MM.1S (cell line): Measurements from ENCODE around the gene KAT7.

Experiments used
- CTCF ChIP-seq: fragments of 300-600 bp; sonication (generic); IDR thresholded peaks from 2 replicates; pipeline ENCODE4 v1.5.1; 2016; ENCODE audit warnings: antibody characterized with exemption, low read length, mixed read lengths
- EZH2 ChIP-seq: fragments of 300-600 bp; sonication (generic); optimal IDR thresholded peaks from 2 replicates; pipeline ENCODE3; 2017; ENCODE audit warnings: low read depth, mild to moderate bottlenecking, antibody characterized with exemption, low read length, mixed read lengths
- EZH2phosphoT487 ChIP-seq: fragments of 300-600 bp; sonication (generic); IDR thresholded peaks from 2 replicates; pipeline ENCODE4 v1.6.1; 2018; ENCODE audit warnings: antibody characterized with exemption, low read length

GRCh38 chr17:49762151-49762941 is 26.1 kb upstream of the KAT7 start:
- TF ChIP-seq CTCF (no peak), EZH2 (no peak), EZH2phosphoT487 (no peak)
